Choroid plexus epithelial cell (primary cell): ENCODE measurements around the gene SLC24A3.

Experiments
- DNase-seq: peaks from one replicate; pipeline ENCODE4 v3.0.0-alpha.2; 2010; ENCODE audit warnings: low read depth
- H3K4me3 ChIP-seq: 2 replicates; pipeline ENCODE4 v1.5.1; 2011; ENCODE audit warnings: low read depth, mild to moderate bottlenecking, control low read depth, low read length, moderate library complexity
- TF ChIP-seq, protein P1 (sequence below): conservative IDR thresholded peaks from 2 replicates; pipeline ENCODE4 v1.5.1; 2011; ENCODE audit warnings: low read depth, mild to moderate bottlenecking, control low read depth, inconsistent platforms, low read length, moderate library complexity

The SLC24A3 gene

DNA sequence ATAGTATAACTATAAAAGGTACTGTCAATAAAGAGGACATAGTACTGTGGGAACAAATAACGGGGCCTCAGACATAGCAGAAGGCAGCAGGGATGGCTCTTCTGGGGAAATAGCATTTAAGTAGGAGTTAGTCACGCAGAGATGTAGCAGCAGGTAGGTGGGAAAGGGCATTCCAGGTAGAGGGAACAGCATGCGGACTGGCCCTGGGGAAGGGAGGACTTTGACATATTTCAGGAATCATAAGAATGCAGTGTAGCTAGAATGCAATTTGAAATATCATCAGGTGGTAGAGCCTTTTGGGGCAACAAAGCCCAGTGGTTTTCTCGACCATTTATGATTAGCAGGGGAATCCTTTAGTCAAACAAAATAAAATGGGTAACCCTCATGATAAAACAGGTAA is 191.1 kb downstream of the SLC24A3 start:
- DNase-seq = no peak
- H3K4me3 ChIP-seq = no peak overlapping the region
- TF ChIP-seq, protein P1, sequence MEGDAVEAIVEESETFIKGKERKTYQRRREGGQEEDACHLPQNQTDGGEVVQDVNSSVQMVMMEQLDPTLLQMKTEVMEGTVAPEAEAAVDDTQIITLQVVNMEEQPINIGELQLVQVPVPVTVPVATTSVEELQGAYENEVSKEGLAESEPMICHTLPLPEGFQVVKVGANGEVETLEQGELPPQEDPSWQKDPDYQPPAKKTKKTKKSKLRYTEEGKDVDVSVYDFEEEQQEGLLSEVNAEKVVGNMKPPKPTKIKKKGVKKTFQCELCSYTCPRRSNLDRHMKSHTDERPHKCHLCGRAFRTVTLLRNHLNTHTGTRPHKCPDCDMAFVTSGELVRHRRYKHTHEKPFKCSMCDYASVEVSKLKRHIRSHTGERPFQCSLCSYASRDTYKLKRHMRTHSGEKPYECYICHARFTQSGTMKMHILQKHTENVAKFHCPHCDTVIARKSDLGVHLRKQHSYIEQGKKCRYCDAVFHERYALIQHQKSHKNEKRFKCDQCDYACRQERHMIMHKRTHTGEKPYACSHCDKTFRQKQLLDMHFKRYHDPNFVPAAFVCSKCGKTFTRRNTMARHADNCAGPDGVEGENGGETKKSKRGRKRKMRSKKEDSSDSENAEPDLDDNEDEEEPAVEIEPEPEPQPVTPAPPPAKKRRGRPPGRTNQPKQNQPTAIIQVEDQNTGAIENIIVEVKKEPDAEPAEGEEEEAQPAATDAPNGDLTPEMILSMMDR = no peak

DNA sequence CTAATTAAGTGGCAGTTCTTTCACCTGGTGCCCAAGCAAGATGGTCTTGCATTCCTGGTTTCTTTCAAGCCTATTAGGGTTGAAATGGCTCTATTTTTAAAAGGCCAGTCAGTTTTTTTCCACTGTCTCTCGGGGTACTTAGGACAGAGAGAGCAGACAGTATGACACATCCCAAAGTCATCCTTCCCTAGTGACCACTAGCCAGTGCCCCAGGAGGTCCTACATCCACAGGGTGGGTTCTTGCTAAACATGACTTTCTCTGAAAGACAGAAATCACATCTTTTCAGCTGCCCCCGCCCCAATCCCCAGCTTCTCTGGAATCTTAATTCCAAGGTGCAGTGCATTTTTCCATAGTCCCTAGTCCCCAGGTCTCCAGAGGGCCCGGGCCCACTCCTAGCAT is 192.4 kb downstream of the SLC24A3 start:
- no peak overlapping the region for H3K4me3 ChIP-seq
- TF ChIP-seq, protein P1 = no peak
- DNase-seq = no peak

DNA sequence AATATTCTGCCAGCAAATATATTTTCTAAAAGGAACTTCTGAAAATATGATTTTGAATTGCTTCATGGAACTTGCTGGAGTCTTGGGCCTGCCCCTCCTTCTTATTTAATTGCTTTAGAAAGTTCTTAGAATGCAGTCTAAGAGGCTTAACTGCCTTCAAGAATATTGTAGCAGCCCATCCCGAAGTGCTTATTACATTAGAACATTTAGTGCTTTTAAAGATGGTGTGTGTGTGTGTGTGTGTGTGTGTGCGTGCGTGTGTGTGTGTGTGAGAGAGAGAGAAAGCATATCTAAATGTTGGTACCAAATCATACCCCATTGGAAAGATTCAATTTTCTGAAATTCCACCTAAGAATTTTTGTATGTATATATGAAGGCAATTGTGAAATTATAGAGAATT is 193.5 kb downstream of the SLC24A3 start:
- DNase-seq = no peak
- TF ChIP-seq, protein P1 = no peak
- H3K4me3 ChIP-seq = no peak overlapping the region

DNA sequence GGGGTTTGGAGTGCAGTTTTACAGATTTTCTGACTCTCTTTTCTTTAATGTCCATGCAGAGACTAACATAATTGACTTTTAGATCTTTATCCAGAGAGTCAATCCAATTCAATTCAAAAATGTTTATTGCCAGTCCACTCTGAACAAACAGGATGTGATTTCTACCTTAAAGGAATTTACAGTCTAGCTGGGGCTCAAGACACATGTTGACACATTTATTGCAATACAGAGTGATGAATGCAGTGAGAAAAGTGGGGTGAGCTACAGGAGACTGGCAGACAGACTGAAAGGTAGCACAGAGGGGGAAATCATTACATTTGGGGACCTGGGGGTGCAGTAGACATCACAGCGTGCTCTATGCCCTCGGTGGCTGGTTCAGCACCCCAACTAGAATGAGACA is 193.9 kb downstream of the SLC24A3 start:
- H3K4me3 ChIP-seq = no peak overlapping the region
- no peak for DNase-seq
- TF ChIP-seq, protein P1 = no peak

DNA sequence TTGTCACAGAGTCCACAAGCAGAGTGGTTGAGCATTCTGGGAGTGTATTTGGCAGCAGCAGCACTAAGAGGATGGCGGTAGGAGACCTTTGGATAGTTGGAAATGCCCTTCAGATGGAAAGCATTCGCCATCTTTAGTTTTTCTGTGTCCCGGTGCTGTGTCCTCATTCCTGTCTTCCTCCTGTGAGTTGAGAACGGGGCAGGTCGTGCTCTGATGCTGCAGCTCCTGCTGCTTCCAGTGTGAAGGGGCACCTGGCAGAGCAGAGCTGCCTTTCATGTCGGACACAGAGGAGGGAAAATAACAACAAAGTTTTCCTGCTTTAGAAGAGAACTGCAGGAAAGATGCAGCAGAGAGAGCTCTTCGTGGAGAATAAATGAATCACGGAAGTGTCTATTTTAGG is 194.8 kb downstream of the SLC24A3 start:
- H3K4me3 ChIP-seq = no peak overlapping the region
- no peak for DNase-seq
- TF ChIP-seq, protein P1 = no peak

DNA sequence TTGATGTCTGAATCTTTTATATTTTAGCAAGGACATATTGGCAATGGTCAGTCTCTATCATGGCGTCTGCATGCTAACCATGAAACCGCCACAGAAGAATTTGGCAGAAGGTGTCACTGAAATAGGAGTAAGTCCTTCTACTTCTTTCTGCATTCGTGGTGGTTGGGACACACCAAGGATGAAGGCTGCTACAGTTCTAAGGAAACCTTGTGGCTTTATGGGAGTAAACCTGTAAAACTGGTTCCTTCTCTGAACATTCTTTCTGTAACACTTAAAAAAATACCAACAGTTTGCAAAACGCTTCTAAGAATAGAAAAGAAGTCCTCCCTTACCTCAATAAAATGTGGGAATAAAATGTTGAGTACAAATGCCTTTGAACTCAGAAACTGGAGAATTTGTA is 195.3 kb downstream of the SLC24A3 start:
- TF ChIP-seq, protein P1 = no peak
- peak; percentile 31 for DNase-seq
- no peak overlapping the region for H3K4me3 ChIP-seq

DNA sequence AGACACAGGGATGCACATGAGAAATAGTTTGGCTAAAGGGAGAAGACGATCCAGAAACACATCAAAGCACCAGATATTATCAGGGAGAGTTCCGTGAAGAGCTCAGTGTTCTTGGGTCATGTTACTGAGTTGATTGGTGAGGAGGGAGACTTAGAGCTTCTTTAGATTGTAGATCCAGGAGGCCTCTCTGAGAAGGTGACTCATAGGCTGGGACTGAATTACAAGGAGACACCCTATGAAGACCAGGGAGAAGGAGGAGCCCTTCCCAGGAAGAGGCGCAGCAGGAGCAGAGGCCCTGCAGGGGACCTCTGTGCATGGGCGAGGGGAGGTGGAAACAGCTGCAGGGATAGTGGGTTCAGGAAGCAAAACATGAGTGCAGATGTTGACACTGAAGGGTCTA is 196.5 kb downstream of the SLC24A3 start:
- TF ChIP-seq, protein P1 = no peak
- H3K4me3 ChIP-seq = no peak overlapping the region
- DNase-seq = peak; percentile 32
